ENCODE measurements around the gene UTP18.

The UTP18 gene

GRCh38 chr17:51330861-51331503, 70.6 kb downstream of the UTP18 start:
- DNase-seq (ENCODE audit: low read depth, low spot score), result peak; percentile 14

- DNase-seq (ENCODE audit: low read depth, low spot score), result no peak
Measured at GRCh38 chr17:51335006-51335590, 74.8 kb downstream of the UTP18 start.

- DNase-seq (ENCODE audit: low read depth, low spot score), result no peak
Measured at GRCh38 chr17:51335883-51336822, 75.8 kb downstream of the UTP18 start.

- DNase-seq (ENCODE audit: low read depth, low spot score), result no peak
Measured at GRCh38 chr17:51341457-51341856, 81.1 kb downstream of the UTP18 start.

- no peak for DNase-seq (ENCODE audit: low read depth, low spot score)
Measured at GRCh38 chr17:51342257-51342656, 81.9 kb downstream of the UTP18 start.

GRCh38 chr17:51344532-51344931, 84.2 kb downstream of the UTP18 start:
- DNase-seq (ENCODE audit: low read depth, low spot score), result no peak

- DNase-seq (ENCODE audit: low read depth, low spot score), result no peak
Measured at GRCh38 chr17:51346218-51346982, 86.1 kb downstream of the UTP18 start.

All from ELF-1 (cell line).